GM19438 (cell line): ENCODE measurements around the gene MYO7A.

Experiments used
- ATAC-seq: cut with Tn5 transposase; IDR thresholded peaks from one replicate; pipeline ENCODE4 v1.9.1; 2021; ENCODE audit warnings: low read depth; ENCODE audit not compliant: unreplicated experiment

MYO7A gene

DNA sequence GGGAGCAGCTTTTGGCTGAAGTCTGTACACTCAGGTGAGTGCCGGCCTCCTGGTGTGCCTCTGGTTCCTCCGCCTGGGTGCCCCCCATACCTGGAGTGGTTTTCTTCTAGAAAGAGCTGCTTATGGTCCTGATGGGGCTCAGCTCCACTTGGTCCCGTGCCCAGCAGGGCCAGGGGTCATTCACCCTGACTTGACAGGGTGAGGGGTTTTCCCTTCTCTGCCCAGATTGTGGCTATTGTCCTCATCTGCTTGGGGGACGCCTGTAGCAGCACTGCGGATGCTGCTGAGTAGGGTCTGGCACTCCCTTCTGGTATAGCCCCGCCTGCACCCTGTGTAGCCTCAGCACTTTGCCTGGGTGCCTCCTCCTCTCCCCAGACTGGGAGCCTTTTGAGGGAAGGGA is 17.2 kb upstream of the MYO7A start:
- no peak for ATAC-seq

DNA sequence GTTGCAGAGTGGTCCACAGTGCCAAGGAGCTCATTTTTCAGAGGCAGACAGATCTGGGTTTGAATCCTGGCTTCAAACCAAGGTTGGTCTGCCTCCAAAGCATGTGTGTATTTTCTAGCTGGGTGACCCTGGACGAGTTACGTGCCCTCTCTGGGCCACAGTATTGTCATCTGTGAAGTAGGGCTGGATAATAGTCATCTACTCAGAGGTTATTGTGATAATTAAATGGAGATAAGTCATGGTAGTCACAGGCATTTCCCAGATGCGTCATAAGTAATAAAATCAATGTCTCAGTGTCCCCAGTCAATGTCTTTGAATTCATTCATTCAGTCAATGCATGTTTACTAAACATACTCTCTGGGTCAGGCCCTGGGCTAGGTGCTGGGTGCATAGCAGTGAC is 16.8 kb upstream of the MYO7A start:
- ATAC-seq, result no peak

DNA sequence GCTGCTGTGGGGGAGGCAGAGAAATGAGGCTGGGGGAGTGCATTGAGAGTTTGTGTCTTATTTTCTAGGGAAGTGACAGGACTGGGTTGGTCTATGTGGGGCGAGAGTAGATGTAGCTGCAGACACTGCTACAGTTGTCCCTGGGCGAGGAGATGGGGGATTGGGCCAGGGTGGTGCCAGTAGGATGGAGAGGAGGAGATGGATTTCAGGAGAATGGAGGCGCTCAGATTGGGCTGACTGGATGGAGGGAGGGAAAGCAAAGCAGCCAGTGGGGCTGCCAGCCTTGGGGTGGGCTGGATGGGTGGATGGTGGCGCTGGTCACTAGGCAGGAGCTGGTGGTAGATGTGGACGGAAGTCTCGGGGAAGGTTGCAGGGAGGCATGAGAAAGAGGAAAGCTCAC is 16.1 kb upstream of the MYO7A start:
- ATAC-seq, result no peak

DNA sequence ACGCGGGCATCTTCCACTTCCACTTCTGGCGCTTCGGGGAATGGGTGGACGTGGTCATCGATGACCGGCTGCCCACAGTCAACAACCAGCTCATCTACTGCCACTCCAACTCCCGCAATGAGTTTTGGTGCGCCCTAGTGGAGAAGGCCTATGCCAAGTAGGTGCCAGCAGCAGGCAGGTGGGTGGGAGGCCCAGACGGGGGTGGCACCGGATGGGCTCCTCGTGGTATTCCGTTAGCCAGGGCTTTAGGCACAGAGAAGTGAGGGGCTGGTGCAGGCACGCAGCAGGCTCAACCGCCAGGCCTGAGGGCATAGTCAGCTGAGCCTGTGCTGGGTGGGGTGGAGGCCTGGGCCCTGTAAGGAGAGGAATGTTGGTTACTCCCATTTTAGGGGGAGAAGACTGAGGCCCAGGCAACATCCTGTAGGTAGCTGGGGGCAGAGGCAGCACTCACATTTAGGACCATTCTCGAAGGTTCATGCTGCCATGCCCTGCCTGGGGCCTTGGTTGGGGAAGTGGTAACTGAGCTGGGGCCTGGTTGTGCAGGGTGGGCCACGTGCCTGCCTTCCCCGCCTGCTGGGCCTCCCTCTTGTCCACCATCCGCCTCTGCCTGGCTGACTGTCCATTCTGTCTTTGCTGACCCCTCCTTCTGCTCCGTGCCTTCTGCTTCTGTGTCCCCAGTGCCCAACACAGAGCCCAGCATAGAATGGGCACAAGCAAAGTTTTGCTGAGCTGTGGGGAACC is 15.2 kb upstream of the MYO7A start:
- ATAC-seq, result no peak

DNA sequence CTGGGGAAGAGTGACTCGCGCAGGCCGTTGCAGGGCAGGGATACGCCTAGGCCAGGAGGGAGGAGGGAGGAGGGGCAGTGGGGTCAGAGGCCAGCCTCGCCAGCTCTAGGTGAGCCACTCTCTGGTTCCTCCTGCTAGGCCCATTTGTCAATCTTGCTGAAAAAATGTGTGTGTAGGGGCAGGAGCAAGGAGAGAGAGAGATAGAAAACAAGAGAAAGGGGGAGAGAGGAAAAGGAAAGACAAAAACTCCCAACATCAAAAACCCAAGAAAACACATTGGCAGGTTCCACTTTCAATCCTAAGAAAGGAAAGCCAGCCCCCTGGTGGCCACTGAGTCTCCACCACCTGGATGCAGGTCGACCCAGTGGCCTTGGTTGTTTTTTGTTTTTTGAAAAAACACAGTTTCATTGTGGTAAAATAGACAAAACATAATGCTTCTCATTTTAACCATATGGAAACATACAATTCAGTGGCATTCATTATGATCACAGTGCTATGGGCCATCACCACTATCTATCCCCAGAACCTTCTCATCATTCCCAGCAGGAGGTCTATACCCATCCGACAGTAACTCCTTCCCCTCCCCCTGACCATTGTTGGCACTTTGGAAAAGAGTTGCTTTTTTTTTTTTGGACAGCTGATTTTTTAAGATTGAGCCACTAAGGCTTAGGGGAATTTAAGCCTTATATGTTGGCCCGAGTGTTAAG is 14.5 kb upstream of the MYO7A start:
- ATAC-seq, result no peak

DNA sequence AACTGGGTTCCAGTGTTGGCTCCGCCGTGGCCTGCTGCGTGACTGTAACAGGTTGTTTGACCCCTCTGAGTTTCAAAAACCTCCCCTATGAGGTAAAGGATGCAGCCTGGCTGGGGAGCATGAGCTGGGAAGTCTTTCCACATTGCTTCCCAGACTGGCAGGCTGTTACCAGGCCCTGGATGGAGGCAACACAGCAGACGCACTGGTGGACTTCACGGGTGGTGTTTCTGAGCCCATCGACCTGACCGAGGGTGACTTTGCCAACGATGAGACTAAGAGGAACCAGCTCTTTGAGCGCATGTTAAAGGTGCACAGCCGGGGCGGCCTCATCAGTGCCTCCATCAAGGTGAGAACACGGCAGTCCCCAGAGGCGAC is 14.0 kb upstream of the MYO7A start:
- ATAC-seq, result no peak

DNA sequence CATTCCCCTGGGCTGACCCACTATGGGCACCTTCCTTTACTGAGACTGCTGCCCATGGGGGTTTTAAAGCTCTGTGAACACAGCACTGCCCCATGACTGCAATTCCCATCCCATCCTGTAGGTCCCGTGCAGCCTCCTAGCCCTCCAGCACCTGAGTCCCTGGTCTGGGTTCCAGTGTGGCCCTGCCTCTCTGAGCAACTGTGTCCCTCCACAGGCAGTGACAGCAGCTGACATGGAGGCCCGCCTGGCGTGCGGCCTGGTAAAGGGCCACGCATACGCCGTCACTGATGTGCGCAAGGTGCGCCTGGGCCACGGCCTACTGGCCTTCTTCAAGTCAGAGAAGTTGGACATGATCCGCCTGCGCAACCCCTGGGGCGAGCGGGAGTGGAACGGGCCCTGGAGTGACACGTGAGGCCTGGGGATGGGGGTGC is 12.8 kb upstream of the MYO7A start:
- no peak for ATAC-seq

DNA sequence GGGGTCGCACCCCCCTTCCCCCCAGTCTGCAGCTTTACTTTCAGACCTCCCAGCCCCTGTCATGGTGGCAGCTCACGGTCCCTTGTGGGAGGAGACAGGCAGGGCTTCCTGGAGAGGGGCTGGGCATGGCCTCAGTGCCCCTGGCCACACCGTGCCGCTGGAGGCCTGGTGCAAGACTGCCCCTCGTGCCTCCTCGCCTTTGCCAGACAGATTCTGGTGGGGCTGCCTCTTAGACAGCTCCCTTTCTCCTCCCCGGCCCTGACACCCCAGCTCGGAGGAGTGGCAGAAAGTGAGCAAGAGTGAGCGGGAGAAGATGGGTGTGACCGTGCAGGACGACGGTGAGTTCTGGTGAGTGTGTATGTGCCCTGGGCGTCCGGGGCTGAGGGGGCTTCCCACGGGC is 12.1 kb upstream of the MYO7A start:
- no peak for ATAC-seq

DNA sequence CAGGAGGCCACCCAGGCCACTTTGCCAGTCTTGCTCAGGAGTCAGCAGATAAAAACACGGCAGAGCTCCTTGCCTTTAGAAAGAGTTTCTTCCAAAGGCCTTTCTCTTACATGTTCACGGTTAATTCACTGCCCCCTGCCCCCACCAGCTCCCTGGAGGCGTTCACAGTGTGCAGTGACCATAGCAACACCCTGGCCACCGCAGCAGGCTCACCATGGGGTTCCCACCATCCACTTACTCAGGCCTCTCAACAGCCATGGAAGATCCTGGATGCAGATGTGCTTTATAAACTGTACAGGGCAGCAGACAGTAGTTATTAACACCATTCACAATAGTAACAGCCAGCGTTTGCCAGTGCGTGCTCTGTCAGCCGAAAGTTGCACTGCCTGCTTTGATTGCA is 10.6 kb upstream of the MYO7A start:
- ATAC-seq, result no peak

DNA sequence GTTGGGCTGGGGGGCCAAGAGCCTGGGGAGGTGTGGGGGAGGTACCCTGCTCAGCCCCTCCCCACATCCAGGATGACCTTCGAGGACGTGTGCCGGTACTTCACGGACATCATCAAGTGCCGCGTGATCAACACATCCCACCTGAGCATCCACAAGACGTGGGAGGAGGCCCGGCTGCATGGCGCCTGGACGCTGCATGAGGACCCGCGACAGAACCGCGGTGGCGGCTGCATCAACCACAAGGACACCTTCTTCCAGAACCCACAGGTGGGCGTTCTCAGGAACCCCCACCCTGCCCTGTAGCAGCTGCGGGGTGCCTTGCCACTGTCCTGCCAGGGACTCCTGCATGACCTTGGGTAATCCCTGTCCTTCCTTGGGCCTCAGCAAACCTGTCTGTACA is 10.0 kb upstream of the MYO7A start:
- ATAC-seq, result no peak

DNA sequence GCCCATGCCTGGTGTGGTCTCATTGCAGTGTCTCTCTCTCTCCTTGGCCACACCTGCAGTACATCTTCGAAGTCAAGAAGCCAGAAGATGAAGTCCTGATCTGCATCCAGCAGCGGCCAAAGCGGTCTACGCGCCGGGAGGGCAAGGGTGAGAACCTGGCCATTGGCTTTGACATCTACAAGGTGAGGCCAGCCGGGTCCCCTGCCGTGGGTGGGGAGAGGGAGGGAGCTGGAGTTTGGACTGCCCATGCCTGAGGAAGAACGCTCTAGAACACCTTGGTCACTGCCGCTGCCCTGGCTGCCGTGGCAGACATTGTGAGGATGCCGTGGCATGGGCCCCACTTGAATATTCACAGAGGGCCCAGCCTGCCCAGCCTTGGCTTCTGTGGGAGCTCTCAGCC is 9.1 kb upstream of the MYO7A start:
- ATAC-seq, result no peak

DNA sequence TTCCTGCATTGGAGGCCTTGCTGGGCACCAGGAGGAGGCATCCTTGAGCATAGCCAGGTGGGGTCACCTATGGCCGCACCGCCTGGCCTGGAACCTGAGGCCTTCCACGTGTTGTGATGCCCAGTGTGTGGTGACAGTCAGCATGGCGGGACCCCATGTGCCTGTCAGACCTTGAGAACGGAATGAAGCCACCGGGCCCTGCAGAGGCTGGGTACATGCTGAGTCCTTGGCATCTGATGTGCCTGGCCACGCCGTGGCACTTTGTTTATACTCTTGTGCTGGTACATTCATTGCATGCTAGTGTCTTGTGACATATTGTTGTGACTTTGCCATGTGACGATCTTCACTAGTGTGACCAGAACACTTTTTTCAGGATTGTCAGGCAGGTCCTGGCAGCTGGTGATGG is 8.5 kb upstream of the MYO7A start:
- no peak for ATAC-seq

DNA sequence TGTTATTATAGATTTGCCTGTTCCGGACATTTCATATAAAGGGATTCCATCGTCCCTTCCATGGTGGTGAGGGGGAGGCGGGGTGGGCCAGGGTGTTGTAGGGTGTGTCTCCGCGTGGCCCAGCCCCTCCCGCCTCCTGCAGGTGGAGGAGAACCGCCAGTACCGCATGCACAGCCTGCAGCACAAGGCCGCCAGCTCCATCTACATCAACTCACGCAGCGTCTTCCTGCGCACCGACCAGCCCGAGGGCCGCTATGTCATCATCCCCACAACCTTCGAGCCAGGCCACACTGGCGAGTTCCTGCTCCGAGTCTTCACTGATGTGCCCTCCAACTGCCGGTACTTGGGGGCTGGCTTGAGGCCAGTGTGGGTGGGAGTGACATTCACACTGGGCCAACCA is 7.5 kb upstream of the MYO7A start:
- no peak for ATAC-seq

DNA sequence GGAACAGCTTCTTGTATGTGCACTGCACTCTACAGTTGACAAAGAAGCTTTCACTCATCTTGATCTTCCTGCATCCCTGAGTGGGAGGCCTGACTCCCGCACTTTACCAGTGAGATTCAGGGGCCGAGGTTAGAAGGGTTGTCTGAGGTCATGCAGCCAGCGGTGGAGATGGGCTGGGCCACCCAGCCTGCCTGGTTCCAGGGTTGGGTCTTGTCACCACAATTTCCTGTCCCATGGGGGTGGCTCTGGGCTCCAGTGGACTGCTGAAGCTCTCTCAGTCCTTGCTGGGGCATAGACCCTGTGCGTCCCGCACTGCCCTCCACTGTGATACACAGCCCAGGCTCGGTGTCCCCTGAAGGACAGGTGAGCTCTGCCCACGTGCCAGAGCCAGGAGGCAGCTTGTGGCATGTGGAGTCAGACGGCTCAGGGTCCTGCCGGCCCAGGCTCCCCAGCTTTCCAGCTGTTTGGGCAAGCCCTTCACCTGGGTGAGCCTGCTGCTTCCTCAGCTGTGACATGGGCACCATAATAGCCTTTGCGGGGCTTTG is 6.9 kb upstream of the MYO7A start:
- ATAC-seq, result no peak

DNA sequence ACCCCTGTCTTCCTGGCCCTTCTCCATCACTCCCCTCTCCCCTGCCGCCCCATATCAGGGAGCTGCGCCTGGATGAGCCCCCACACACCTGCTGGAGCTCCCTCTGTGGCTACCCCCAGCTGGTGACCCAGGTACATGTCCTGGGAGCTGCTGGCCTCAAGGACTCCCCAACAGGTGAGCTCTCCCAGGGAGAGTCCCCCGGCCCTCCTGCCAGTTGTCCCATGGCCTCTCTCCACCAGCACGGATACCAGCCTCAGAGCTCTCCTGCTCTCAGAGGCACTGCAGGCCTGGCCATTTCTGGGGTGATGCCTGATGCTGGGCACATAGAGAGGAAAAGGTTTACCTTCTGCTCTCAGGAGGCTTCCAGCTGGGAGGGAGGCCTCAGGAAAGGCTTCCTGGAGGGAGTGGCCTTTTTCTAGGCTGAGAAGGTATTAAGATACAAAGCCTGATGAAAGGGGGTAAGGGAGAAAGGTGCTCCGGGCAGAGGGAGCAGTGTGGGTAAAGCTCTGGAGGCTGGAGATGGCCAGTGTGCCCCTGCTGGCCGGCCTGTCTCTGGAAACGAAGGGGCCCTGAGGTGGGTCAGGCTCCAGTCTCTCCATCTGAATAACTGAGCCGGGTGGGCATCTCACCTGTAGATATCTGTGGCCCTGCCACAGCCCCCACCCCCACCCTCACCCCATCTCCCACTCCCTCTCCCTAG is 6.0 kb upstream of the MYO7A start:
- ATAC-seq, result no peak

DNA sequence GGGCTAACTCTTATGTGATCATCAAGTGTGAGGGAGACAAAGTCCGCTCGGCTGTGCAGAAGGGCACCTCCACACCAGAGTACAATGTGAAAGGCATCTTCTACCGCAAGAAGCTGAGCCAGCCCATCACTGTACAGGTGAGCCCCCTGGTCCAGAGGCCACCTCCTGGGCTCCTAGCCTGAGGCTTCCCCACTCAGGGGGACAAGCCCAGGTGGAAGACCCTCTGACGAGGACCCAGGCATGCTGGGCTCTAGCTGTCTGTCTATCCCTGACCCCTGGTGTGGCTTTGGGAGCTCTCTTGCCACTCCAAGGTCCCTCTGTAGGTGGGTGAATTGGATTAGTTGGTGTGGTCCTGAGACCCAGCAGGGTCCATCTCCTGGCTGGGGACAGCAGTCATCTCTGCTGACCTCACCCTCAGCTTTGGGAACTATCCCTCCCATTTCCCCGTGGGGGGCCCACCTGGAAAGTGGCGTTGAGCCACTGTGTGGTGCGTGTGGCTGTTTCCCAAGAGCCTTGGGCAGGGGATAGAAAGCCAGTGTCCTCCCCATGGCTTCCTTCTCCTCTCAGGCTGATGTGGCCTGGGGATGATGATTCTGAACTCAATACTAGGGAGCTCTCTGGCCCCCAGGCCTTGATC is 5.4 kb upstream of the MYO7A start:
- no peak for ATAC-seq

DNA sequence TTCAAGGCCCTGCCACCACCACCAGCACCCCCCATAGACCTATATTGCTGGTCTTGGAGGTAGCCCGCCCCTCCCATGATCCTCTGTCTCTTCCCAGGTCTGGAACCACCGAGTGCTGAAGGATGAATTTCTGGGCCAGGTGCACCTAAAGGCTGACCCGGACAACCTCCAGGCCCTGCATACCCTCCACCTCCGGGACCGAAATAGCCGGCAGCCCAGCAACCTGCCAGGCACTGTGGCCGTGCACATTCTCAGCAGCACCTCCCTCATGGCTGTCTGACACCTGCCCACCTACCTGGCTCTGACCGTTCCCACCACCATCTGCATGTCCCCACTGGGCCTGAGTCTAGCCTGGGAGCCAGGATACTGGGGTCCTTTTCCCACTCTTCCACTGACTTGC is 4.5 kb upstream of the MYO7A start:
- ATAC-seq, result no peak

DNA sequence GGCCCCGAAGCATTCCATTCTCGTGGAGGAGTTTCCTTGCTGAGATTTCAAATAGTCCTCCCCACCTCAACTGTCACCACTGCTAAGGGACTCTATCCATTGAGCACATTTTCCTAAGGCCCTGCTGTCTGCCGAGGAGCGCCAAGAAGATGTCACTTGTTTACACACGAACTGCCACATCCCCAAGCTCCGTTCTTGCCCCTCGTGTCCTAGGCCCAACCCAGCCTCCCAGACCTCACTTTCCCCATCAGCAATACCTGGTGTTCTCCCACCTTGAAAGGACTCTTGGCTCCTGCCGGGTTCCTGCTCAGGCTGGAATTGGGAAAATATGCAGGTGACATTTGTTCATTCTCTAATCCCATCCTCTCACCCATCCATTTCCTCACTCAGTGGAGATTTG is 4.0 kb upstream of the MYO7A start:
- no peak for ATAC-seq

DNA sequence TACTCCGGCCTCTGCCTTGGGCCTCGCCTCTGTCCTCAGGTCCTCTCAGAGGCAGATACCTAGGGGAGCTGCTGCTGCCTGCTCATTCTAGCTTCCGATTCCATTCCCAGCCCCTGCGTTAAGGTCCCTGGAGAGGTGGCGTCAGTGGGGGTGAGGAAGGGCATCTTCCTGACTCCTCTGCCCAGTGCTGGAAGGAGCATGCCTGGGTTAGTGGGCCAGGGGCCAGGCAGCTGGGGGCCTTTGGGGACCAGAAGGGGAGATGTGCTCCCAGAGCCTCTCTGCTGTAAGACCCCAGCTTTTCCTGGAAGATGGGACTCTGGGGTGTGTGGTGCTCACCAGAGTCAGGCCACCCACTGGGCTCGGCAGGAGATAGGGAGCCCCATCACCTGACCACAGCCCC is 3.6 kb upstream of the MYO7A start:
- no peak for ATAC-seq

DNA sequence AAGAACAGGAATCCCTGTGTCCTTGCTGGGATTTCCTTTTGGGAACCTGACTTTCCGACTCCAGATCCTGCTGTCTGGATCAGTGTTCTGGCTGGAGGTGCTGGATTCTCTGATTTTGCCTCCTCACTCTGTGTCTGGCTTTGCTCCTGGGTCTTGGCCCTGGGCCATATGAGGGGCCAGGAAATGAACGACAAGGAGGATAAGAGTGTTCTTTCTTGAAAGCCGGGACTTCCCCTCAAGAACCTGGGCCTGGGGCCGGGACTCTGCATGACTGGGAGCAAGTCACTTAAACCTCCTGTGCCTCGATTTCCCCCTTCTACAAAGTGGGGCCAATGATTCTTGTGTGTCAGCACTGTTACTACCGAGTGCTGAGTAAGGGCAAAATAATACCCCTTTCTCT is 2.9 kb upstream of the MYO7A start:
- ATAC-seq, result no peak

DNA sequence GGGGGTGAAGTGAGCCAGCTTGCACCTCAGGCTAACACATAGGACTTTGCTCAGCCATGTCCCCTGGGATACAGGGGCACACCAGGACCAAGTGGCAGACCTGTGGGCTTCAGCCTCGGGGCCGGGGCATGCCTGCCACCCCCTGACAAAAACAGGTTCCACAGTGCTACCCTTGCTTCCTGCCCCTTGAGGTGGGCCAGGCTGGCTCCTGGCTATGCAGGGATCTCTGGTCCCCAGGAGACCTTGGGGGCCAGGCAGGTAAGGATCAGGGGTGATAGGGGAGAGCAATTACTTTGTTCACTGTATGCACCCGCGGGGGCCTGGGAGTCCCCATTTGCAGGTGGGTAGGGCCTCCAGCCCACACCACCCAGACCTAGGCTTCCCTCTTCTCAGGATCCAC is 2.4 kb upstream of the MYO7A start:
- ATAC-seq, result no peak
